Adrenal gland (tissue), 19 donors: Measurements from ENCODE around the gene GAGE12J. TPM values are rescaled to one million over a fixed set of nuclear protein-coding genes. Genes with fewer than 3 reads are reported as not detected.
"Not testable (repeated sequence)": the region's sequence is repeated elsewhere in the genome, so short reads cannot be mapped to it uniquely, and the experiment has no call there.

Experiments
- DNase-seq, 7 donors: peaks; one replicate each; pipeline ENCODE4 v3.0.0-alpha.2; 2019 to 2020
- H3K27ac ChIP-seq, 5 donors: fragments of 200-600 bp; sonication (generic) in 4 of 5; 1 replicate in 3 of 5; 2 replicates in 2 of 5; pipeline versions ENCODE4 v1.5.1 to v1.8.0; 2016 to 2020; ENCODE audit warnings: mild to moderate bottlenecking in 1 of 5
- H3K27me3 ChIP-seq: fragments of 200-600 bp; 2 replicates; pipeline ENCODE4 v1.8.0; 2021
- H3K36me3 ChIP-seq, 2 donors: fragments of 200-600 bp; replicated peaks in 1 of 2; 1 replicate in 1 of 2; 2 replicates in 1 of 2; pipeline versions ENCODE4 v1.5.1 to v1.8.0; 2018 to 2022
- H3K4me1 ChIP-seq, 2 donors: fragments of 200-600 bp; replicated peaks in 1 of 2; 1 replicate in 1 of 2; 2 replicates in 1 of 2; pipeline versions ENCODE4 v1.5.1 to v1.8.0; 2018 to 2021
- H3K4me3 ChIP-seq, 4 donors: fragments of 200-600 bp; sonication (generic) in 3 of 4; one replicate each; pipeline ENCODE4 v1.5.1; 2016 to 2018
- H3K9me3 ChIP-seq, 3 donors: fragments of 200-600 bp; sonication (generic) in 1 of 3; replicated peaks in 1 of 3; 1 replicate in 2 of 3; 2 replicates in 1 of 3; pipeline versions ENCODE4 v1.5.1 to v1.8.0; 2016 to 2021
- POLR2A ChIP-seq, 2 donors: fragments of 450-650 bp; IDR thresholded peaks; one replicate each; pipeline ENCODE4 v1.6.1; 2017; ENCODE audit warnings: antibody characterized with exemption in 2 of 2, mild to moderate bottlenecking in 2 of 2, moderate library complexity in 1 of 2
- WGBS, 4 donors: extraction: QIAGEN DNeasy Blood & Tissue Kit in 2 of 4; methylation state at CpG; one replicate each; pipeline versions ENCODE4 v1.1.5 to v1.1.7; 2013 to 2017; 5-methylcytosine and 5-hydroxymethylcytosine counted together
- intact Hi-C, 2 donors: fragments of 100-400 bp; cut with DNase I; formaldehyde crosslinking; loops; one replicate each; pipeline versions ENCODE4 v1.14.1 to v1.15.0; 2022 to 2023
- long read RNA-seq, 10 donors: library from polyadenylated mRNA in 3 of 10; unstranded in 2 of 10; stranded (forward) in 1 of 10; transcript quantifications; one replicate each; pipeline ENCODE4 v2.0.0 and lab custom pipeline, GENCODE V29; 2021 to 2026
- polyA plus RNA-seq, 3 donors: library from polyadenylated mRNA; stranded (reverse); fragments of 200-250 nt in 2 of 3; fragments of 350-450 nt in 1 of 3; fragmentation: Illumina TruSeq in 1 of 3; extraction: RNeasy Lipid Tissue Mini Kit (QIAGEN cat#74804) in 1 of 3; gene quantifications; one replicate each; pipeline ENCODE4 v1.2.3, GENCODE V29; 2013 to 2014
- total RNA-seq, 9 donors: library from RNA; depleted of rRNA in 4 of 9; stranded (reverse); fragments of >200 nt in 4 of 9; fragments of 120-200 nt in 1 of 9; fragmentation: NEBNext Ultra II Directional in 1 of 9; extraction: Animal tissue kit (Norgen Biotek cat#: 25700) in 1 of 9; gene quantifications; one replicate each; pipeline versions ENCODE4 v1.1.0 to v1.2.4, GENCODE V29; 2013 to 2023
- TF ChIP-seq, protein P1 (sequence below), 6 experiments: fragments of 450-650 bp in 4 of 6; fragments of 200-600 bp in 2 of 6; sonication (generic) in 1 of 6; IDR thresholded peaks; 1 replicate in 5 of 6; 2 replicates in 1 of 6; pipeline versions ENCODE4 v1.5.1 to v1.8.0; 2016 to 2021; ENCODE audit warnings: antibody characterized with exemption in 6 of 6, mild to moderate bottlenecking in 2 of 6, moderate library complexity in 1 of 6
- donor health status: healthy with polysubstance abuse.
- donor health status: Bipolar disorder and iron deficiency.
- donor health status: DM: yes; HTN: yes; CAD: no.
- donor health status: DM: no; HTN: no; CAD: no.
- donor health status: DM: no; HTN: no; CAD: no.
- donor health status: DM: yes; HTN: yes; CAD: no.

The GAGE12J gene
- not detected for total RNA-seq
- not detected for polyA plus RNA-seq
- long read RNA-seq, donor 1, result 0 reads
- long read RNA-seq, donor 2, result 0 reads
- long read RNA-seq, donor 3, result 0 reads
- long read RNA-seq, donor 4, result 0 reads
- long read RNA-seq, donor 5, result 0 reads
- long read RNA-seq, donor 6, result 0 reads
- long read RNA-seq, donor 7, result 0 reads
- long read RNA-seq, donor 8, result 0 reads
- long read RNA-seq, donor 9, result 0 reads
- long read RNA-seq, donor 10, result 0 reads

GRCh38 chrX:49321737-49322136 is at the start of gene GAGE12J:
Gene GAGE12J, plus strand, starts transcription at chrX:49322037. Its CDS starts 1,157 bp downstream, at chrX:49323194.
- H3K36me3 ChIP-seq, H3K9me3 ChIP-seq, H3K27ac ChIP-seq, H3K4me3 ChIP-seq, H3K27me3 ChIP-seq, H3K4me1 ChIP-seq, intact Hi-C loops, DNase-seq: not testable (repeated sequence)
- 100% methylated on average over 1 of the region's 16 CpGs; no CpG with 5 or more reads in 3 of the 4 donors for WGBS, 4 donors

DNA sequence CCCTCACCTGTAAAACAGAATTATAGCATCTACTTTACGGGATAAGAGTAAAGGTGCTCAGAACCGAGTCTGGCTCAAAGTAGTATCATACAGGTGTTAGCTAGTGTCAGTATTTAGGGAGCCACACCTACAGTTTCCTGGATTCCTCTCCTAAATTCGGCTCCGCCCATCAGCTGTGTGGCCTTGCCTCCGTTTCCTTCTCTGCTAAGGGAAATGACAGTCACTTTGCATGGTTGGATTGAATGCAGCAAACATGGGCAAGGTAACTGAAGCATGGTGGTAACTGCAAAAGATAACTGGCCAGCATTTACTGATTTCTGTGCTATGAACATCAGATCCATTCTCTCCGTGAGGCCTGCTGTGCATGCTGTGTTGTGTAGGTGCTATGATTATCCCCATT is 49.4 kb upstream of the GAGE12J start:
- H3K36me3 ChIP-seq, result no peaks in the 10 kb centered on the region
- intact Hi-C loops, result no loop called here
- no peaks in the 10 kb centered on the region for H3K27me3 ChIP-seq
- DNase-seq, result no peak
- TF ChIP-seq, protein P1, sequence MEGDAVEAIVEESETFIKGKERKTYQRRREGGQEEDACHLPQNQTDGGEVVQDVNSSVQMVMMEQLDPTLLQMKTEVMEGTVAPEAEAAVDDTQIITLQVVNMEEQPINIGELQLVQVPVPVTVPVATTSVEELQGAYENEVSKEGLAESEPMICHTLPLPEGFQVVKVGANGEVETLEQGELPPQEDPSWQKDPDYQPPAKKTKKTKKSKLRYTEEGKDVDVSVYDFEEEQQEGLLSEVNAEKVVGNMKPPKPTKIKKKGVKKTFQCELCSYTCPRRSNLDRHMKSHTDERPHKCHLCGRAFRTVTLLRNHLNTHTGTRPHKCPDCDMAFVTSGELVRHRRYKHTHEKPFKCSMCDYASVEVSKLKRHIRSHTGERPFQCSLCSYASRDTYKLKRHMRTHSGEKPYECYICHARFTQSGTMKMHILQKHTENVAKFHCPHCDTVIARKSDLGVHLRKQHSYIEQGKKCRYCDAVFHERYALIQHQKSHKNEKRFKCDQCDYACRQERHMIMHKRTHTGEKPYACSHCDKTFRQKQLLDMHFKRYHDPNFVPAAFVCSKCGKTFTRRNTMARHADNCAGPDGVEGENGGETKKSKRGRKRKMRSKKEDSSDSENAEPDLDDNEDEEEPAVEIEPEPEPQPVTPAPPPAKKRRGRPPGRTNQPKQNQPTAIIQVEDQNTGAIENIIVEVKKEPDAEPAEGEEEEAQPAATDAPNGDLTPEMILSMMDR (IDR thresholded peaks at IDR 0.05), result no peak
- no peak for TF ChIP-seq POLR2A (IDR thresholded peaks at IDR 0.05)
- no peak overlapping the region for H3K27ac ChIP-seq
- 50 to 64% (median 58%) methylated on average over 2 to 6 of the region's 6 CpGs for WGBS, 4 donors
- no peak overlapping the region for H3K4me3 ChIP-seq
- no peaks in the 10 kb centered on the region for H3K9me3 ChIP-seq
- H3K4me1 ChIP-seq, result peaks cover 0 to 17% of the 10 kb centered on the region in 2 donors

- no peaks in the 10 kb centered on the region for H3K36me3 ChIP-seq
- no peaks in the 10 kb centered on the region for H3K9me3 ChIP-seq
- intact Hi-C loops, result no loop called here
- 74 to 88% (median 77%) methylated on average over 7 to 8 of the region's 8 CpGs for WGBS, 4 donors
- peaks cover 0 to 17% of the 10 kb centered on the region in 2 donors for H3K4me1 ChIP-seq
- H3K27me3 ChIP-seq, result no peaks in the 10 kb centered on the region
- no peak for DNase-seq
- H3K4me3 ChIP-seq, result no peak overlapping the region
- TF ChIP-seq, protein P1 (IDR thresholded peaks at IDR 0.05), result no peak
- no peak overlapping the region for H3K27ac ChIP-seq
Observed at GRCh38 chrX:49273181-49273727, 48.6 kb upstream of the GAGE12J start.

DNA sequence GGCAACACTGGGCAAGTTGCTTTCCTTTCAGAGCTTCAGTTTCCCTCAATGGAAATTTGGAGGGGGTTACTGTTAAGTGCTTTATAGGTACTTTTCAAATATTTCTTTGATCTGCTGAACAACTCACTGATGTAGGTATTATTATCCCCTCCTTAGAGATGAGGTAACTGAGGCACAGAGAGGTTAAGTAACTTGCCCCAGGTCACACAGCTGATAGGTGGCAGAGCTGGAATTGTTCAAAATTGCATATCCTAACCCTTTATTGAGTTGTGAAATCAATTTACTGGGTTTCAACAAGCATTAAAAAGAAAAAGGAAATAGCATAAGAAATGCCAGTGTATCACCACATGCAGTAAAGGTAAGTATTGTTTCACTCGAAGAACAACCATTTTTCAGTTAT is 45.6 kb upstream of the GAGE12J start:
- intact Hi-C loops, result no loop called here
- Histone ChIP-seq H3K4me1 (peaks cover 0 to 7% of the 10 kb centered on the region in 2 donors), H3K27ac (no peak overlapping the region), H3K9me3 (no peaks in the 10 kb centered on the region), H3K4me3 (no peak overlapping the region), H3K27me3 (no peaks in the 10 kb centered on the region), H3K36me3 (no peaks in the 10 kb centered on the region)
- DNase-seq, result no peak
- TF ChIP-seq, protein P1 (IDR thresholded peaks at IDR 0.05), result no peak
- no peak for TF ChIP-seq POLR2A (IDR thresholded peaks at IDR 0.05)
- 65 to 82% (median 80%) methylated on average over 1 of the region's 1 CpG for WGBS, 4 donors
